HepG2 (cell line): ENCODE data around the gene JAZF1. TPM values are rescaled to one million over a fixed set of nuclear protein-coding genes. Genes with fewer than 3 reads are reported as not detected.

Experiments used
- ATAC-seq: fragments of 200-7000 bp; cut with Tn5 transposase; 3 replicates; pipeline ENCODE4 v1.9.1; 2020; ENCODE audit warnings: mild to moderate bottlenecking, moderate library complexity
- BruUV-seq: library from RNA; stranded (reverse); fragments of 400-500 nt; replicated peaks from 2 replicates; lab custom pipeline; 2021; lab: Mats Ljungman, UMichigan
- CTCF ChIA-PET: fragments of 300-600 bp; formaldehyde crosslinking; extraction: SDS; loops from one replicate; lab custom pipeline; 2021; ENCODE audit warnings: low total read pairs, inconsistent platforms, low intra/inter-chr PET ratio; lab: Yijun Ruan, JAX
- POLR2A ChIA-PET: fragments of 350-600 bp; sonication (Branson Sonifier 250); formaldehyde crosslinking; loops from one replicate; lab custom pipeline; 2020; ENCODE audit warnings: antibody characterized with exemption, inconsistent platforms; lab: Yijun Ruan, JAX
- DNase-seq: peaks from one replicate; pipeline ENCODE4 v3.0.0-alpha.2; 2015; ENCODE audit warnings: low spot score
- FAIRE-seq: peaks from 3 replicates; lab custom pipeline; 2011; peaks lifted over from hg19 to GRCh38; lab: Jason Lieb, UNC
- H2AFZ ChIP-seq: one replicate; pipeline ENCODE4 v1.6.1; 2011; ENCODE audit warnings: low read length, inconsistent platforms
- H3K27ac ChIP-seq: fragments of 300-600 bp; 3 replicates; pipeline ENCODE4 v1.8.0; 2011; ENCODE audit warnings: mixed run types, mild to moderate bottlenecking, mixed read lengths, low read length, inconsistent platforms; ENCODE audit not compliant: insufficient read depth; ENCODE audit errors: extremely low read length
- H3K27me3 ChIP-seq, 2 experiments: fragments of 200-600 bp in 1 of 2; 2 replicates in 1 of 2; 3 replicates in 1 of 2; pipeline versions ENCODE4 v1.6.0 to v1.8.0; 2011; ENCODE audit warnings: low read length in 2 of 2, mild to moderate bottlenecking in 2 of 2, moderate library complexity in 2 of 2, inconsistent platforms in 1 of 2; ENCODE audit not compliant: insufficient read depth in 2 of 2, control insufficient read depth in 1 of 2
- H3K36me3 ChIP-seq, 2 experiments: fragments of 200-600 bp in 1 of 2; replicated peaks in 1 of 2; 2 replicates in 1 of 2; 3 replicates in 1 of 2; pipeline versions ENCODE4 v1.5.1 to v1.8.0; 2011; ENCODE audit warnings: low read length in 2 of 2, inconsistent platforms in 1 of 2; ENCODE audit not compliant: insufficient read depth in 2 of 2, control insufficient read depth in 1 of 2
- H3K4me1 ChIP-seq: 2 replicates; pipeline ENCODE4 v1.5.1; 2012; ENCODE audit warnings: low read length, inconsistent platforms; ENCODE audit not compliant: insufficient read depth
- H3K4me2 ChIP-seq: 2 replicates; pipeline ENCODE4 v1.6.0; 2011; ENCODE audit warnings: low read depth, low read length, inconsistent platforms
- H3K4me3 ChIP-seq, 3 experiments: fragments of 200-600 bp in 1 of 3; sonication (generic), shearing (Covaris generic) in 1 of 3; replicated peaks in 1 of 3; 2 replicates each; pipeline ENCODE4 v1.5.1; 2011 to 2016; ENCODE audit warnings: low read length in 3 of 3, inconsistent platforms in 2 of 3, low read depth in 2 of 3, mild to moderate bottlenecking in 2 of 3, control low read depth in 1 of 3, mixed read lengths in 1 of 3; ENCODE audit not compliant: insufficient read depth in 1 of 3
- H3K79me2 ChIP-seq: one replicate; pipeline ENCODE4 v1.6.1; 2011; ENCODE audit warnings: low read length, inconsistent platforms; ENCODE audit not compliant: insufficient read depth
- H3K9ac ChIP-seq: 2 replicates; pipeline ENCODE4 v1.6.0; 2011; ENCODE audit warnings: mild to moderate bottlenecking, low read depth, low read length, inconsistent platforms; ENCODE audit not compliant: insufficient read depth
- H3K9me3 ChIP-seq: 2 replicates; pipeline ENCODE4 v1.5.1; 2012; ENCODE audit warnings: mild to moderate bottlenecking, low read length
- H4K20me1 ChIP-seq: 2 replicates; pipeline ENCODE4 v1.6.0; 2011; ENCODE audit warnings: inconsistent platforms, mild to moderate bottlenecking, low read length, moderate library complexity; ENCODE audit not compliant: insufficient read depth
- ATF7 ChIP-seq, 2 experiments: fragments of 450-650 bp in 1 of 2; sonication (generic) in 1 of 2; formaldehyde crosslinking in 1 of 2; IDR thresholded peaks; 2 replicates each; pipeline versions ENCODE4 v1.4.0 to v1.6.1; 2016 to 2020; ENCODE audit warnings: antibody characterized with exemption in 1 of 2, mild to moderate bottlenecking in 1 of 2, missing genetic modification reagents in 1 of 2
- CBX2 ChIP-seq, 2 experiments: fragments of 200-600 bp in 1 of 2; sonication (generic); formaldehyde crosslinking in 1 of 2; IDR thresholded peaks; 2 replicates each; pipeline versions ENCODE4 v1.7.0 to v1.8.1; 2018 to 2022; ENCODE audit warnings: low read depth in 2 of 2, low read length in 1 of 2, mild to moderate bottlenecking in 1 of 2, missing genetic modification reagents in 1 of 2
- CREB1 ChIP-seq, 2 experiments: fragments of 450-650 bp in 1 of 2; IDR thresholded peaks; 2 replicates each; pipeline ENCODE4 v1.6.1; 2016 to 2017; ENCODE audit warnings: control low read depth in 1 of 2, mild to moderate bottlenecking in 1 of 2, missing compliant biosample characterization in 1 of 2, missing genetic modification characterization in 1 of 2
- HMGA1 ChIP-seq: sonication (generic); formaldehyde crosslinking; conservative IDR thresholded peaks from 2 replicates; pipeline ENCODE4 v1.4.0; 2020; ENCODE audit warnings: missing genetic modification reagents
- HOXA5 ChIP-seq: sonication (generic); formaldehyde crosslinking; IDR thresholded peaks from 2 replicates; pipeline ENCODE4 v1.4.0; 2020; ENCODE audit warnings: missing genetic modification reagents
- JUN ChIP-seq: sonication (generic); formaldehyde crosslinking; IDR thresholded peaks from 2 replicates; pipeline ENCODE4 v1.4.0; 2020; ENCODE audit warnings: mild to moderate bottlenecking, missing genetic modification reagents
- KDM3A ChIP-seq: IDR thresholded peaks from 2 replicates; pipeline ENCODE4 v1.6.1; 2018; ENCODE audit warnings: low read depth, missing compliant biosample characterization
- MTA3 ChIP-seq: sonication (generic); formaldehyde crosslinking; IDR thresholded peaks from 2 replicates; pipeline ENCODE4 v1.4.0; 2020; ENCODE audit warnings: missing genetic modification reagents
- MYC ChIP-seq: sonication (generic); formaldehyde crosslinking; IDR thresholded peaks from 2 replicates; pipeline ENCODE4 v1.9.0; 2021; ENCODE audit warnings: missing genetic modification reagents, borderline replicate concordance
- RBM39 ChIP-seq: fragments of 200-400 bp; formaldehyde crosslinking; IDR thresholded peaks from one replicate; pipeline ENCODE4 v1.6.1; 2018; ENCODE audit warnings: antibody characterized with exemption, mild to moderate bottlenecking, low read depth, low read length; ENCODE audit not compliant: poor library complexity, severe bottlenecking
- TFAP4 ChIP-seq: sonication (generic); IDR thresholded peaks from 2 replicates; pipeline ENCODE4 v1.6.1; 2016; ENCODE audit warnings: low read depth, borderline replicate concordance
- THAP9 ChIP-seq: sonication (generic); formaldehyde crosslinking; IDR thresholded peaks from 2 replicates; pipeline ENCODE4; 2020; ENCODE audit warnings: missing genetic modification reagents, mild to moderate bottlenecking, borderline replicate concordance
- ZBTB7B ChIP-seq: sonication (generic); formaldehyde crosslinking; IDR thresholded peaks from 2 replicates; pipeline ENCODE4 v1.4.0; 2020; ENCODE audit warnings: missing genetic modification reagents
- ZNF572 ChIP-seq: sonication (generic); formaldehyde crosslinking; IDR thresholded peaks from 2 replicates; pipeline ENCODE4 v1.5.1; 2020; ENCODE audit warnings: mild to moderate bottlenecking, missing genetic modification reagents
- WGBS: methylation state at CpG from one replicate; pipeline ENCODE4 v1.1.6; 2017; ENCODE audit warnings: low lambda C conversion rate; 5-methylcytosine and 5-hydroxymethylcytosine counted together
- in situ Hi-C: cut with HindIII; loops from 2 replicates; pipeline ENCODE4 v1.10.0; 2017; ENCODE audit warnings: low pct_unique_long_range_greater_than_20kb; ENCODE audit not compliant: extremely low pct_ligation_motif_present
- intact Hi-C: fragments of 100-400 bp; cut with micrococcal nuclease; formaldehyde crosslinking; loops from one replicate; pipeline ENCODE4 v1.10.0; 2022; ENCODE audit not compliant: unreplicated experiment
- polyA plus RNA-seq, 8 experiments: library from polyadenylated mRNA; depleted of rRNA in 3 of 8; stranded (reverse) in 7 of 8; unstranded in 1 of 8; fragments of >200 nt; fragmentation: Illumina TruSeq in 4 of 8; extraction: Trizol in 4 of 8; gene quantifications; 2 replicates each; pipeline versions ENCODE4 v1.2.1 to v1.2.3, GENCODE V29; 2011 to 2016; ENCODE audit warnings: low read depth in 4 of 8, missing spikeins in 1 of 8, mixed read lengths in 1 of 8; ENCODE audit not compliant: insufficient read depth in 1 of 8
- total RNA-seq, 5 experiments: library from RNA; depleted of rRNA; stranded (reverse); fragments of >200 nt; fragmentation: Illumina TruSeq; extraction: Trizol; gene quantifications; 2 replicates each; pipeline ENCODE4 v1.2.3, GENCODE V29; 2016; ENCODE audit warnings: low read depth in 1 of 5

Gene JAZF1
- total and polyA plus RNA-seq, 2 of the 13 experiments (the other 11 are each of a cell fraction or from before 2014, with no cell fraction given): not detected

- in situ Hi-C loops: no loop called here
- Histone ChIP-seq H2AFZ (no peak overlapping the region), H3K27me3 (peaks cover 2 to 18% of the 10 kb centered on the region in 2 experiments; a peak in 3 of 5 replicates), H3K9ac (no peak overlapping the region), H3K27ac (no peak overlapping the region), H4K20me1 (no peaks in the 10 kb centered on the region), H3K36me3 (no peaks in the 10 kb centered on the region), H3K4me1 (no peaks in the 10 kb centered on the region), H3K4me2 (no peak overlapping the region), H3K4me3 (no peak overlapping the region), H3K79me2 (no peaks in the 10 kb centered on the region), H3K9me3 (no peaks in the 10 kb centered on the region)
- intact Hi-C loops: no loop called here
- no peak for ATAC-seq
- DNase-seq: no peak
- peak; percentile 83 for TF ChIP-seq ATF7 (IDR thresholded peaks at IDR 0.05)
- TF ChIP-seq ATF7 (CRISPR knock-in tag; IDR thresholded peaks at IDR 0.05): no peak
- TF ChIP-seq CREB1 (IDR thresholded peaks at IDR 0.05): peak; percentile 46
- TF ChIP-seq CREB1 (CRISPR knock-in tag; IDR thresholded peaks at IDR 0.05): no peak
- TF ChIP-seq RBM39: no peak
- TF ChIP-seq CBX2 (IDR thresholded peaks at IDR 0.05; ENCODE audit: low read depth, low read length): no peak
- no peak for TF ChIP-seq CBX2 (CRISPR knock-in tag; IDR thresholded peaks at IDR 0.05; ENCODE audit: low read depth)
- FAIRE-seq: no peak
- BruUV-seq: no TSS peak
- POLR2A ChIA-PET: no interaction called here
- 4% methylated on average over 7 of the region's 8 CpGs for WGBS
- CTCF ChIA-PET: no interaction called here
Measured at GRCh38 chr7:28174901-28175661, 5.5 kb downstream of the JAZF1 start.

GRCh38 chr7:28174442-28174841, 6.2 kb downstream of the JAZF1 start:
- Histone ChIP-seq H3K79me2 (no peaks in the 10 kb centered on the region), H4K20me1 (no peaks in the 10 kb centered on the region), H3K36me3 (no peaks in the 10 kb centered on the region), H3K4me3 (no peak overlapping the region), H3K4me2 (no peak overlapping the region), H3K27ac (no peak overlapping the region), H3K4me1 (no peaks in the 10 kb centered on the region), H3K9me3 (no peaks in the 10 kb centered on the region), H3K9ac (no peak overlapping the region), H2AFZ (no peak overlapping the region), H3K27me3 (peaks cover 4 to 18% of the 10 kb centered on the region in 2 experiments; a peak in 3 of 5 replicates)
- intact Hi-C loops: no loop called here
- no peak for ATAC-seq
- in situ Hi-C loops: no loop called here
- no TSS peak for BruUV-seq
- ChIA-PET POLR2A (no interaction called here), CTCF (no interaction called here)
- no peak for FAIRE-seq
- 40% methylated on average over 5 of the region's 5 CpGs for WGBS
- no peak for DNase-seq
- TF ChIP-seq KDM3A (CRISPR knock-in tag) (no peak), HMGA1 (CRISPR knock-in tag) (no peak), MYC (CRISPR knock-in tag) (no peak), ZBTB7B (CRISPR knock-in tag) (no peak), THAP9 (CRISPR knock-in tag) (no peak), HOXA5 (CRISPR knock-in tag) (no peak), JUN (CRISPR knock-in tag) (no peak), TFAP4 (no peak), MTA3 (CRISPR knock-in tag) (no peak), ZNF572 (CRISPR knock-in tag) (no peak)
